B cell (primary cell): ENCODE results near the gene CTDSPL. TPM values are rescaled to one million over a fixed set of nuclear protein-coding genes. Genes with fewer than 3 reads are reported as not detected.

Experiments used
- ATAC-seq: fragments of 200-7000 bp; cut with Tn5 transposase; one replicate; pipeline ENCODE4 v1.10.0; 2021; ENCODE audit warnings: low read depth, mild to moderate bottlenecking, moderate number of reproducible peaks, moderate library complexity
- CTCF ChIA-PET: fragments of 350-600 bp; sonication (Branson Sonifier 250); formaldehyde crosslinking; loops from one replicate; lab custom pipeline; 2021; ENCODE audit warnings: antibody characterized with exemption, inconsistent platforms; lab: Charles Lee
- POLR2A ChIA-PET: fragments of 350-600 bp; sonication (Branson Sonifier 250); formaldehyde crosslinking; loops from one replicate; lab custom pipeline; 2021; ENCODE audit warnings: antibody characterized with exemption; lab: Charles Lee
- DNase-seq: peaks from one replicate; pipeline ENCODE4 v3.0.0; 2013
- H2AFZ ChIP-seq: 2 replicates; pipeline ENCODE4 v1.6.1; 2012; ENCODE audit warnings: mild to moderate bottlenecking, low read depth, low read length; ENCODE audit not compliant: insufficient read depth, poor library complexity, severe bottlenecking
- H3K27ac ChIP-seq, 2 donors: 1 replicate in 1 of 2; 2 replicates in 1 of 2; pipeline ENCODE4 v1.5.1; 2012 to 2013; ENCODE audit warnings: low read length in 2 of 2, mild to moderate bottlenecking in 2 of 2, moderate library complexity in 1 of 2
- H3K27me3 ChIP-seq, 4 experiments: fragments of 200-600 bp in 1 of 4; sonication (generic) in 1 of 4; replicated peaks in 1 of 4; 1 replicate in 2 of 4; 2 replicates in 2 of 4; pipeline versions ENCODE4 v1.6.1 to v1.7.0; 2013 to 2016; ENCODE audit warnings: low read length in 3 of 4, mild to moderate bottlenecking in 2 of 4, mixed read lengths in 1 of 4, moderate library complexity in 1 of 4; ENCODE audit not compliant: insufficient read depth in 4 of 4, control insufficient read depth in 3 of 4; ENCODE audit errors: control extremely low read depth in 1 of 4
- H3K36me3 ChIP-seq, 2 experiments: replicated peaks in 1 of 2; 1 replicate in 1 of 2; 2 replicates in 1 of 2; pipeline versions ENCODE4 v1.6.1 to v1.7.1; 2013; ENCODE audit warnings: low read length in 1 of 2; ENCODE audit not compliant: insufficient read depth in 2 of 2, control insufficient read depth in 1 of 2; ENCODE audit errors: control extremely low read depth in 1 of 2, extremely low read depth in 1 of 2
- H3K4me1 ChIP-seq, 2 donors: fragments of 200-600 bp in 1 of 2; sonication (generic) in 1 of 2; 1 replicate in 1 of 2; 2 replicates in 1 of 2; pipeline versions ENCODE4 v1.5.1 to v1.6.1; 2013 to 2017; ENCODE audit warnings: low read length in 2 of 2; ENCODE audit not compliant: control insufficient read depth in 2 of 2, insufficient read depth in 2 of 2
- H3K4me2 ChIP-seq: replicated peaks from 2 replicates; pipeline ENCODE3; 2012; ENCODE audit warnings: mild to moderate bottlenecking, low read depth, low read length; ENCODE audit not compliant: poor library complexity, severe bottlenecking
- H3K4me3 ChIP-seq, 5 experiments: fragments of 200-600 bp in 1 of 5; sonication (generic) in 1 of 5; 1 replicate in 3 of 5; 2 replicates in 2 of 5; pipeline versions ENCODE4 v1.5.1 to v1.7.0; 2011 to 2016; ENCODE audit warnings: low read length in 4 of 5, mild to moderate bottlenecking in 4 of 5, low read depth in 2 of 5, control low read depth in 1 of 5, moderate library complexity in 1 of 5; ENCODE audit not compliant: insufficient read depth in 1 of 5; ENCODE audit errors: control extremely low read depth in 1 of 5, extremely low read depth in 1 of 5
- H3K79me2 ChIP-seq: fragments of 200-600 bp; sonication (generic); one replicate; pipeline ENCODE4 v1.6.0; 2016; ENCODE audit warnings: low read length; ENCODE audit not compliant: control insufficient read depth, insufficient read depth
- H3K9ac ChIP-seq: fragments of 200-600 bp; sonication (generic); 2 replicates; pipeline ENCODE4 v1.6.1; 2017; ENCODE audit warnings: mild to moderate bottlenecking, low read length, moderate library complexity
- H3K9me3 ChIP-seq, 3 donors: one replicate each; pipeline versions ENCODE4 v1.6.1 to v1.7.1; 2013; ENCODE audit warnings: low read length in 2 of 3; ENCODE audit not compliant: control insufficient read depth in 2 of 3, insufficient read depth in 1 of 3; ENCODE audit errors: control extremely low read depth in 1 of 3
- H4K20me1 ChIP-seq: 2 replicates; pipeline ENCODE4 v1.6.0; 2012; ENCODE audit warnings: mild to moderate bottlenecking, low read length; ENCODE audit not compliant: insufficient read depth, control insufficient read depth, poor library complexity, severe bottlenecking
- H3K27ac Mint-ChIP-seq: one replicate; pipeline ENCODE4 v1.8.0; 2021; ENCODE audit warnings: mixed read lengths
- H3K27me3 Mint-ChIP-seq: one replicate; pipeline ENCODE4 v1.8.0; 2021; ENCODE audit warnings: mixed read lengths
- H3K4me1 Mint-ChIP-seq: one replicate; pipeline ENCODE4 v1.8.0; 2021; ENCODE audit warnings: mixed read lengths
- H3K4me3 Mint-ChIP-seq: one replicate; pipeline ENCODE4 v1.8.0; 2021; ENCODE audit warnings: mixed read lengths
- H3K9me3 Mint-ChIP-seq: one replicate; pipeline ENCODE4 v1.8.0; 2022; ENCODE audit warnings: mixed read lengths; ENCODE audit not compliant: insufficient read depth
- EZH2 ChIP-seq: IDR thresholded peaks from 2 replicates; pipeline ENCODE4 v1.6.1; 2012; ENCODE audit warnings: borderline replicate concordance, low read depth, mild to moderate bottlenecking, moderate library complexity, low read length; ENCODE audit not compliant: insufficient read depth, poor library complexity, severe bottlenecking
- WGBS: methylation state at CpG from one replicate; pipeline ENCODE4 v1.1.5; 2013; ENCODE audit warnings: missing lambda C conversion rate; ENCODE audit not compliant: insufficient coverage; 5-methylcytosine and 5-hydroxymethylcytosine counted together
- intact Hi-C: fragments of 100-400 bp; cut with micrococcal nuclease; formaldehyde crosslinking; loops from one replicate; pipeline ENCODE4 v1.10.0; 2022
- polyA plus RNA-seq: library from polyadenylated mRNA; depleted of rRNA; stranded (reverse); fragments of >200 nt; gene quantifications from 2 replicates; pipeline ENCODE4 v1.2.3, GENCODE V29; 2012
- total RNA-seq, 2 donors: library from RNA; stranded (reverse); fragments of 120-200 nt in 1 of 2; gene quantifications; 1 replicate in 1 of 2; 2 replicates in 1 of 2; pipeline versions ENCODE4 v1.2.3 to v1.2.4, GENCODE V29; 2013 to 2022
- TF ChIP-seq, protein P1 (sequence below): fragments of 200-600 bp; IDR thresholded peaks from one replicate; pipeline ENCODE4 v1.8.0; 2022; ENCODE audit warnings: antibody characterized with exemption, mild to moderate bottlenecking

The CTDSPL gene
- total and polyA plus RNA-seq, 2 donors (not counting 1 experiment from before 2014, with no cell fraction given): not detected

DNA sequence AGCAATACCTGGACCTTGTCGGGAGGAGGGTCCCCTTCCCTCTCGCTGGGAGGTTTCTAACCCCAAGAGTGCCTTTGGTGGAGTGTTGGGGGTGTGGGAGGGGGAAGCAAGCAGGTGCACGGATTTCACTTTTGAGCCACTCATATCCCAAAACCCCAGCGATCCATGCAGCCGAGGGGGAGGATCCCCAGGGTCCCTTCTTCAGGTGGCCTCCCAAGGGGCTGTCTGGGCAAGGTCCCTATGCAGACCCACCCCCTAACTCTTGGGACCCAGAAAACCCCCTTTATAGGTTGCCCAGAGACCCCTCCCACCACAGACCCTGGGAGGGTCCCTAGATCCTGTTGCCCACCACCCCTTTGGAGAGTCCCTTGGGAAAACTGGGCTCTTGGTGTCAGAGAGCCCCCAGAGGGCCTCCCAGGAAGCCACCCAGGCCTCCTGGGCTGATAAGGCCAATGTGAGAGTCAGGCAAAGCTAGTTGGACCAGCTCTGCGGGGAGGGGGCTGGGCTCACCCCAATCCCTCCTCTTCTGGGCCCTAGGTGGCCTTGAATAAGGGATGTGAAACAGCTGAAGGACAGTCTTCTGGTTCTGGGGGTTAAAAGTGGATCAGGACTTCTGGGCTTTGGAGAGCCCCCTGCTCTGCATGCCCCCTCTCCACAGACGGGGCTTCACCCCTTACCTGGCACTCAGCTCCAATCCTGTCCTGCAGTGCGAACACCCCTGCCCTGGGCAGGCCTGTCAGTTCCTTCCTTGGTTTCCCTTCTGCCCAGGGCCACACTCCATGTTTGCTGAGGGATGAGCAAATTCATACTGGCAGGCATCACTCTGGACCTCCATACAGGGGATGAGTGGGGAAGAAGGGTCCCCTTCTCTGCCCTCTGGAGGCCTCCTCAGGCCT lies 168.7 kb downstream of the CTDSPL start:
- H3K4me1 Mint-ChIP-seq: peaks cover 17% of the 10 kb centered on the region
- peak overlapping the region; percentile 67 for H3K4me3 Mint-ChIP-seq
- Histone ChIP-seq H2AFZ (peak overlapping the region; percentile 55), H3K9ac (peak overlapping the region; percentile 56), H3K9me3 (peaks cover 0 to 19% (median 0%) of the 10 kb centered on the region in 3 donors), H3K79me2 (no peaks in the 10 kb centered on the region), H3K4me2 (peak overlapping the region; percentile 88), H3K36me3 (no peaks in the 10 kb centered on the region), H3K27me3 (peaks cover 0 to 56% (median 23%) of the 10 kb centered on the region in 4 experiments), H4K20me1 (no peaks in the 10 kb centered on the region), H3K4me3 (peak overlapping the region; percentile 12 to 56 (median 50)), H3K27ac (no peak overlapping the region), H3K4me1 (peaks cover 24 to 29% of the 10 kb centered on the region in 2 donors)
- ChIA-PET POLR2A (interaction anchor here (1.2 kb wide), 1 partner anchor 9 kb away, joined by 4 read pairs; the partner anchor contains the start of gene DLEC1), CTCF (interaction anchor here (1.0 to 2.4 kb wide), 2 partner anchors 8 to 466 kb away, joined by 3 to 7 read pairs; partner anchors contain the start of genes DLEC1 and EXOG)
- H3K27ac Mint-ChIP-seq: no peak overlapping the region
- no peaks in the 10 kb centered on the region for H3K9me3 Mint-ChIP-seq
- ATAC-seq (no peak), DNase-seq (no peak)
- TF ChIP-seq, protein P1, sequence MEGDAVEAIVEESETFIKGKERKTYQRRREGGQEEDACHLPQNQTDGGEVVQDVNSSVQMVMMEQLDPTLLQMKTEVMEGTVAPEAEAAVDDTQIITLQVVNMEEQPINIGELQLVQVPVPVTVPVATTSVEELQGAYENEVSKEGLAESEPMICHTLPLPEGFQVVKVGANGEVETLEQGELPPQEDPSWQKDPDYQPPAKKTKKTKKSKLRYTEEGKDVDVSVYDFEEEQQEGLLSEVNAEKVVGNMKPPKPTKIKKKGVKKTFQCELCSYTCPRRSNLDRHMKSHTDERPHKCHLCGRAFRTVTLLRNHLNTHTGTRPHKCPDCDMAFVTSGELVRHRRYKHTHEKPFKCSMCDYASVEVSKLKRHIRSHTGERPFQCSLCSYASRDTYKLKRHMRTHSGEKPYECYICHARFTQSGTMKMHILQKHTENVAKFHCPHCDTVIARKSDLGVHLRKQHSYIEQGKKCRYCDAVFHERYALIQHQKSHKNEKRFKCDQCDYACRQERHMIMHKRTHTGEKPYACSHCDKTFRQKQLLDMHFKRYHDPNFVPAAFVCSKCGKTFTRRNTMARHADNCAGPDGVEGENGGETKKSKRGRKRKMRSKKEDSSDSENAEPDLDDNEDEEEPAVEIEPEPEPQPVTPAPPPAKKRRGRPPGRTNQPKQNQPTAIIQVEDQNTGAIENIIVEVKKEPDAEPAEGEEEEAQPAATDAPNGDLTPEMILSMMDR: no peak
- TF ChIP-seq EZH2: no peak
- peaks cover 43% of the 10 kb centered on the region for H3K27me3 Mint-ChIP-seq
- intact Hi-C loops: no loop called here
- WGBS: 50% methylated on average over 5 of the region's 8 CpGs
